GM21526 (cell line): Measurements from ENCODE around the gene ATOH8.

ENCODE experiments used
- ATAC-seq: cut with Tn5 transposase; IDR thresholded peaks from one replicate; pipeline ENCODE4 v1.9.1; 2021; ENCODE audit warnings: moderate library complexity; ENCODE audit not compliant: unreplicated experiment, low FRiP score

ATOH8 gene

DNA sequence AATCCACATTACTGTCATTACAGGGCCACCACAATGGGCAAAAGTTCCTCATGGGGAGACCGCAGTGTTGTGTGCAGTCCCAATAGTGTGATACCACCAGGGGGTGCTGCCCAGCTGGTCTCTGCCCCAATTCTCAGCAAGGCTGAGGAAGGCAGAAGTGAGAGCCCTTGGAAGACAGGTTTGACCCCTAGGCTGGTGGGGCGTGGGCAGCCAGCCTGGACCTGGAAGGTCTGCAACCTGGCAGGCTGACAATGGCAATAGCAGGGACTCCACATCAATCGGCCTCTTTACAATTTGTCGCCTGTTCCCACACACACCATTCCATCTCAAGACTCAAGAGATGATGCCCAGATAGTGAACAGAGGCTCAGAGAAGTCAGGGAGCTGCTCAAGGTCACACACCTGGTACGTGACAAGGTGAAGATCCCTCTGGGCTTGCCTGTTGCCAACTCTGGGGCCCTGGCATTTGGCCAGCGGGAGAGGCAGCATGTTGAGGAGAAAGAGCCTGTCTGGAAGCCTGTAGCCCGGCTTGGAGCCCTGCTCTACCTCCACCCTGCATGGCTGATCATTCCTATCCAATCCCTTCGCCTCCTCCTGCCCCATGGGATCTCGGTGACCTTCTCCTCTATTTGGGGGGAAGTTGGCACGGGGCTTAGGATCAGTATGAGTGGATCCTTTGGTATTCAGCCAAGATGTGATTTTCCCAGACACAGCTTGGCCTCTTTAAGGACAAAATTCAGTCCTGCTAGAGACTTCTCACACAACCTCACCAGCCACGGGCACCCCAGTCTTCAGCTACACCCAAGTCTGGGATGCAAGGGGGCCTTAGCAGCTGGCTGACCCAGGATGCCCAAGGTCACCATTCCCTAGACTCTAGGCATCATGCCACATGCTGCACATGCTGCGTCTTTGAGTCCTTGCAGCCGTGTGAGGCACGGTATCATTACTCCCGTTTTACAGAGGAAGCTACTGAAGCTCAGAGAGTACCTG is 2.9 kb upstream of the ATOH8 start:
- ATAC-seq: no peak

DNA sequence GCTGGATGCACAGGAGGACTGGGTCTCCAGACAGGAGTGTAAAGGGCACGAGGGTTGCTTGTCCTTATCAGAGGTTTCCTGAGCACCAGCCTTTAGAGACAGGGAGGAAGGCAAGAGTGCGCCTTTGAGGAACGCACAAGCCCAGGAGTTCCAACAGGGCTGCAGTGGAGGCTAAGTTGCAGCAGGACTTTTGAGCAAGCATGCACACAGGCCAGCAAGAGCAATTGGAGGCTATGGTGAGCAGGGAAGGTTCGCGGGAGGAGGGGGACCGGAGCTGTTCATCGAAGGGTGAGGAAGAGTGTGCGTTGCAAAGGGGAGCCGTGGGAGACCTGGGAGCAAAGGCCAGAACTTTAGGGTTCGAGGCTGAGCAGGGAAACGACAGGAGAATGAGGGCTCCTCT is 2.2 kb upstream of the ATOH8 start:
- ATAC-seq: no peak

DNA sequence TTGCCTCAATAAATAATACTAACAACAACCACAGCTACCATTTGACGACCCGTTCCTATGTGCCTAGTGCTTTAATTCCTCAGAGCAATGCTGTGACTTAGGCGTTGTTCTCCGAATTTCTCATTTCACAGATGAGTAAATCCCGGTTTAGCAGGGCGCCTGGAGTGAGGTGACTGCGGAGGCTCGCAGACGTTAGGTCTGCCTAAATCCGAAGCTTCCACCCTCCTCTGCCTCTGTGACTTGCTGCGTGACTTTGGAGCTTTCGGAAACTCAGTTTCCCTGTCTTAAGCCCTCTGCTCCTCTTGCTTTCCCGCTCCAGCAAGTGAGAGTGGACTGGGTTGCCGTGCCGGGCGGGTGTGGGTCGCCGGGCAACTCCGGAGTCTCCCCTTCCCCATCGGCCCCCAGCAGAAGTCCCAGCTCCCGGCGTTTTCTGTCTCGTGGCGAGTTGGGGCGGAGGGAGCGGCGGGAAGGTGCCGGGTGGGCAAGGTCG is 711 bp upstream of the ATOH8 start:
- ATAC-seq: no peak

DNA sequence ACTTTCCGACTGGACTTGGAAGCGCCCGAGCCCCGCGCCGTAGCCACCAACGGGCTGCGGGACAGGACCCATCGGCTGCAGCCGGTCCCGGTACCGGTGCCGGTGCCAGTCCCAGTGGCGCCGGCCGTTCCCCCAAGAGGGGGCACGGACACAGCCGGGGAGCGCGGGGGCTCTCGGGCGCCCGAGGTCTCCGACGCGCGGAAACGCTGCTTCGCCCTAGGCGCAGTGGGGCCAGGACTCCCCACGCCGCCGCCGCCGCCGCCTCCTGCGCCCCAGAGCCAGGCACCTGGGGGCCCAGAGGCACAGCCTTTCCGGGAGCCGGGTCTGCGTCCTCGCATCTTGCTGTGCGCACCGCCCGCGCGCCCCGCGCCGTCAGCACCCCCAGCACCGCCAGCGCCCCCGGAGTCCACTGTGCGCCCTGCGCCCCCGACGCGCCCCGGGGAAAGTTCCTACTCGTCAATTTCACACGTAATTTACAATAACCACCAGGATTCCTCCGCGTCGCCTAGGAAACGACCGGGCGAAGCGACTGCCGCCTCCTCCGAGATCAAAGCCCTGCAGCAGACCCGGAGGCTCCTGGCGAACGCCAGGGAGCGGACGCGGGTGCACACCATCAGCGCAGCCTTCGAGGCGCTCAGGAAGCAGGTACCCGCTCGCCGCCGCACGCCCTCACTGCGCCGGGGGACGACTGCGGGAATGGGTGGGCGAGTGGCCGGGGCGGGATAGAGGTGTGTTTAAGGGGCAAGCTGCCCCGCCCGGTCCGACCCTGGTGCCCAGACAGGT is 713 bp downstream of the ATOH8 start:
- no peak for ATAC-seq

DNA sequence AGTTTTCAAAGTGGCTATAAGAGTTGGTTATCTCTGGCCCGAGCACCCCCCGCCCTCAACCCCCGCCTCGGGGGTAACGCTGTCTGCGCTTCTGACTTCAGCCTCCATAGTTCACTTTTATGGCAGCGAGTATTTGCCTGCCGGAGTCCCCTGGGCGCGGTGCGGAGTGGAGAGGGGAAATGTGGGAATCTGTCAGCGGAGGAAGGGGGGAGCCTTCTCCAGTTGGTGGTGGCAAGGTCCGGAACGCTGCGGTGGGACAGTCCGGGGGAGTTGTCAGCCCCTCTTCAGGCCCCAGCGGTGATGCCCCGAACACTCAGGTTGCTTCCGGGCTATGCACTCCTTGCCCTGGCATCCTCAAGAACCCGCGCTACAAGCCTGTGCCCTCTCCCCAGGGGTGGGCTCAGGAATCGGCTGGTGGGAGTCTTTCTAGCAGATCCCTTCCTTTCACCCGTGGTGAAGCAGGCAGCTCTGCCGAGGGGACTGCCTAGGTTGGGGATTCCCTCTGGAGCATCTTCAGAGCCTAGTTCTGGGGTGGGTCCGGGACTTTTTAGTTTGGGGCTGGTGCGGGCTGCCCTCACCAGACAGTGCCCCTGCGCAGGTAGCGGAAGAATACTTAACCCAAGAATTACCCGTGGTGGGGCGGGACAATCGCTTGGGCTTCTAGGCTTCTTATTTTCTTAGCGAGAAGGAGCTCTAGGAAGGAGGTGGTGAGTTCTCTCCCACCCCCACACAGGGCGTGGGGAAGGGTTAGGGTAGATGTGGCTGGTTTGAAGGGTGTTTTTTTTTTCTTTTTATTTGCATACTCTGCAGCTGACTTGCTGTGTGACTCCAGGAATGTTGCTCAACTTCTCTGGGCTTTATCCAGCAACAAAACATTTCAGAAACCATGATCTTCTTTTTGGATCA is 1.6 kb downstream of the ATOH8 start:
- no peak for ATAC-seq

DNA sequence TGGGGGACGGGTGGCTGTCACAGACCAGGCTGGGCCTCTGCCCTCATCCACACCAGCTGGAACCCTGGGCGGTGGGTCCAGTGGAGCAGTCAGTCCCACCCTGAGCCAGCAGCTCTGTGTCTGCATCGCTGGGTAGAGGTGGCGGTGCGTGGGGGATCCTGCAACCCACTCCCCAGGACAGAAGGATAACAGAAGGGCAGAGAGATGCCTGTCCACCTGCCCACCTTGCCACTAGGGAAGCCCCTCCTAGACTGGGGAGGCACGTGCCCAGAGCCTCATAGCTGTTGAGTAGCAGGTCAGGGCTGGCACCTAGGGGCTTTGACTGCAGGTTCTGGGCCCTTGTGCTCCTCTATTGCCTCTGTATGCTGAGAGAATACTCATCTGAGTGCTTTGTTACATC is 2.4 kb downstream of the ATOH8 start:
- no peak for ATAC-seq

DNA sequence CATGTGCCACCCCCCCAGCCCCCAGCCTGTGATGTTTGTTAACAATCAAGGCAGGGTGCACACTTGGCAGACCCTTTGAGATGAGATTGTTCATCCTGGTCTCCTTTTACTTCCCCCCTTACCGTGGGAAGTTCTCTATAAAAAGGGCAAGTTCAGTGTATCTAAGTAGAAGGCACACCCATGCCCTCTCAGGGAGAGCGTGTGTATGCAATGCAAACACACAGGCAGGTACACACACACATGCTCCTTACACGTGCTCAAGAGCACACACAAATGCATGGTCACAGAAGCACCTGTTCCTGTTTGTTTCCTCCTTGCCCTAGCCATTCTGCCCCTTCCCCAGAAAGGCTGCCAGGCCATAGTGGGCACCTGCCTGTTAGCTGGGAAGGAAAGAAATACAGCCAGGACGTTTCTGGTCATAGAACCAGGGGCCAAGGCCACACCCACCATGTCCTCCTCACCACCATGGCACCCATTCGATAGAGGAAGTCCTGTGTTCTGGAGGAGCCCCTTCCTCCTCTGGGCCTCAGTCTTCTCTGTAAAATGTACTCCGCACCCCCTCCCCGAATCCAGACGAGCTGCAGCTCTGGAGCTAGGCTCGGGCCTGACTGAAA is 3.1 kb downstream of the ATOH8 start:
- no peak for ATAC-seq

DNA sequence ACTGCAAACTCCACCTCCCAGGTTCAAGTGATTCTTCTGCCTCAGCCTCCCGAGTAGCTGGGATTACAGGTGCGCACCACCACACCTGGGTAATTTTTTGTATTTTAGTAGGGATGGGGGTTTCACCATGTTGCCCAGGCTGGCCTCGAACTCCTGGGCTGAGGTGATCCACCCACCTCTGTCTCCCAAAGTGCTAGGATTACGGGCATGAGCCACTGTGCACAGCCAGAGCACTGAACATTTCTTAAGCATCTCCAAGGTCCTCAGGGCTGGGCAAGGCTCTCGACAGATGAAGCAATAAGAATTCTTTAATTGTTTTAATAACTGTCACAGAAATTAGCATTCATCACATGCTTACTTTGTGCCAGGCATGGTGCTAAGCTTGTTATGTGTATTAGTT is 4.1 kb downstream of the ATOH8 start:
- no peak for ATAC-seq

DNA sequence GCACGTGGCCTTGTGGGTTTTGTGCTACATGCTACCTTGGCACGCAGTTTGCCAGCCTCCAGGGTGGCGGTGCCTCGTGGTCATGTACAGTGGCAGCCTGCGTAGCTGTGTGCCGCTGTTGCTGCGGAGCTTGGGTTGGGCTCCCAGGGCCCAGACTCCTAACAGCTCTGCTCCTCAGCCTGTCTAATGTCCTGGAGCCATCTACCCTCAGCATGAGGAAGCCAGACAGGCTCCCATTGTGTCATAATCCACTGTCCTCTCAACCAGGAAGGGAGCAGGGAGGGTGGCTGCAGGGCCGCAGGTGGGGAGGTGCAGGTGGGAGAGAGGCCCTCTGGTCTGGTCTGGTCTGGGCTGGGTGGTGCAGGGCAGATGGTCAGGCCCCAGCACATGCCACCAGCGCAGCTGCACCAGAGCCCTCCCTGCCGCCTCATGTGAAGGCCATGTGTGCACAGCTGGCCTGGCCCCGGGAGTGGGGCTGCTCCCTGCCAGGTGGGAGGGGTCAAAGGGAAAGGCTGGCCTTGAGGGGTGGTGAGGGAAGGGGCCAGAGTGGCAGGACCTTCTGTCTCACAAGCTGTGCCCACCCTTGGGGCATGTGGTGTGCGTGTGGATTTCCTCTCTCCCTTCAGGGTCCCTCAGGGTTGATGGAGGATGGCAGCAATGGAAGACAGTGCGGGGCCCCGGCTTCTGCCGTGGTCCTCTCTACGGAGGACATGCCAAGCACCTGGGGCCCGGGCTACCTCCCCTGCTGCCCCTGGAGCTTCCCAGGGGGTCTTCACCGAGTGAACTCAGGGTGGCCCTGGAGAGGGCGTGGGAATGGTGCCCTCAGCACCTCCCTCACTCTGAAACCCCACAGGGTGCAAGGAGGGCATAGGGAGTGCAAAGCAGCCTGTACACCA is 4.8 kb downstream of the ATOH8 start:
- no peak for ATAC-seq

DNA sequence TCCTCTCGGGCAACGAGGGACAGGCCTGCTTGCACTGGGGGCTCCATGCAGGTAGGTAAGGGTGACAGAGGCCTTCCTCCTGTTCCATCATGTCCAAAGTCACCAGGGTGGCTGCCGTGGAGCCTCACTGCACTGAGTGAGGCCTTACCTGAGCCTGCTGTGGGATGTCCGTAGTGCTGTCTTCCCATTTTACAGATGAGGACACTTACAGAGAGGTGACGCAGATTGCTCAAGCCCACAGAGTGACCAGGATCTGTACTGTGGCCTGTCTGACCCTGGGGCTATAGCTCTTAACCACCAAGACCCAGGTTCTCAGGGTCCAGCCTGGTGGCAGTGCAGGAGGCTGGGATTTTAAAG is 5.4 kb downstream of the ATOH8 start:
- ATAC-seq: no peak

DNA sequence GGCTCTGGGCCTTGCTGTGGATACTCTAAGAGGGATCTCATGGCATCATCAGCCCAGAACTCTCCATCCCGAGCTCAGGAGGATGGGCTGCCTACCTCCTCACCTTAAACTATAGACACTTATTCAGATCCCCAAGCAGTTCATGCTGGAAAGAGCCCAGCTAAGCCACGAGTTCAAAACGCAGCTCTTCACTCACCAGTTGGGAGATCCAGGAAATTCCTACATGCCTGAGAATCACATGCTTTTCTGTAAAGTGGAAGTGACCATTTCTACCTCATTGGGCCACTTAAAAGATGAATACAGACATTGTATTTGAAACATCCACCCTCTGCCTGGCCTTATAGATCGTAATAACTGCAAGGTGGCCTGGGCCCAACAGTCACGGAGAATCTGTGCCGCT is 6.6 kb downstream of the ATOH8 start:
- no peak for ATAC-seq

DNA sequence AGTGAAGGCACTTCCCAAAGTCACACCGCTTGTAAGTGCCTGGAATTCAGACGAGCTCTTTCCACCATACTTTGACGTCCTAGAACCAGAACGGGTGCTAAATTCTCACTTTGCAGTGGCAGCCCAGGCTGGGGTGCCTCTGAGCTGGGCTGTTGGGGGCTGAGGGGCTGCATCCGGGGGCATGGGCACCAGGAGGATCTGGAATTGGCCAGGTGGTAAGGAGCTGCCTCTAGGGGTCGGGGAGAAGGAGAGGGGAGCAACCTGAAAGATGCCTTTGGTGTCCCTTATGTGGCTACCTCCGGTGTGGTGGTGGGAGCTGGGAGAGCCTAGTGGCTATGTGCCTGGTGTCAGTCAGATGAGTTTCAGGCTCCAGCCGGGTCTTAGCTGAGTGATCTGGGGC is 7.1 kb downstream of the ATOH8 start:
- ATAC-seq: no peak

DNA sequence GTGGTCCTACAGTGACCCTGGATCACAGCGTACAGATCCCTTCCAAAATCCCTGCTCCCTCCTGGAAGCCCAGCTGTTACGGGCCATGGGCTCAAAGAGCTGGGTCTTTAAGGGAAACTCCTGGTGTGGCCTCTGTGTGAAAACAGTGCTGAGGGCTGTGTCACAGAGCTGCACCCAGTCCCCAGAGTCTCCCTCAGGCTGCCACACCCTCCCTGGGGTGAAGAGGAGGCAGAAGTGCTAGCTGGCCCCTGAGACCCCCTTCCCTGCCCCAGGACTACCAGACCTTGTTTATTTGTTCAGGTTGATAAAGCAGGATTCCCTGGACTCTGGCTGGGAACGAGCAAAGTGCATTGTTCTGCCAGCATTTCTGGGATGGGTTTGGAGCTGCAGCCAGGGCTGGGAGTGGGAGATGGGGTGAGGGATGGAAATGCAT is 7.7 kb downstream of the ATOH8 start:
- ATAC-seq: no peak

DNA sequence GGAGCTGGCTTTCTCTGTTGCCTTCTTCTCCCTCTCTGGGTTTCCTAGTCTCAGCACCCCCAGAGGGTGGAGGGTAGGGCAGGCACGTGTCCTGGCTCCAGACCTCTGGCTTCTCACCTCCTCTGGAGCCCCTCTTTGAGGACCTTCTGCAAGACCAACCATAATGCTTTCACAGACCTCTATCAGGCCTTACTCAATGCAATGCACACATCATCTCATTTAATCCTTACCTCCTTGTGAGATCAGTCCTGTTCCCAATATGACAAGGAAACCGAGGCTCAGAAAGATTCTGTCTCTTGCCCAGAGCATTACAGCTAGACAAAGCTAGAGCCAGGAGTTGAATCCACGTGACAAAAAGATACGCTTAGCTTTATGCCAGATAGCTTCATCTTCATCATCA is 8.2 kb downstream of the ATOH8 start:
- no peak for ATAC-seq

DNA sequence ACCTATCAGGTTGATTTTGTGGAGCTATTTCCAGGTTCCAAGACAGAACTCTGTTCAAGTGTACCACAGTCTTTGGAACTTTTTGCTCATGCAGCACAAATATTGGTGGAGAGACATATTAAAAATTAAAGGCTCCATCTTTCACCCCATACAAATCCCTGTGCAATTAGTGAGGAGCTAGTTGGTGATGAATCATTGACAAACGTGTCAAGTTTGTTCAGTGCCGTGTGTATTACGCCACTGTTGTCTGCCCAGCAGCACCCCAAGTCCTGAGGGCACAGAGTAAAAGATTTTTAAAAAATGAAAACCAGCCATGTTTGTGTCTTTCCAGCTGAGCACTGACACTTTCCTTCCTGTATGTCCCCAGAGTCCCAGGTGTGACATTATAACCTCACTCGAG is 9.3 kb downstream of the ATOH8 start:
- ATAC-seq: no peak

DNA sequence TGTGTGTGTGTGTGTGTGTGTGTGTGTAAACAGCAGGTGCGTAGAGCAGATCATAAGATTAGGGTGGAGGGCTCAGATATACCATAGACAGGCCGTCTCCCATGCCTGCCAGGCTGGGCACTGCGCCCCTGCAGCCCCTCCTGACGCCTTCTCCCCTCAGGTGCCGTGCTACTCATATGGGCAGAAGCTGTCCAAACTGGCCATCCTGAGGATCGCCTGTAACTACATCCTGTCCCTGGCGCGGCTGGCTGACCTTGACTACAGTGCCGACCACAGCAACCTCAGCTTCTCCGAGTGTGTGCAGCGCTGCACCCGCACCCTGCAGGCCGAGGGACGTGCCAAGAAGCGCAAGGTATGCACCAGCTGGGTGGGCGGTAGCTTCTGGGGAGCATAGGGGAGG is 10.0 kb downstream of the ATOH8 start:
- ATAC-seq: no peak

DNA sequence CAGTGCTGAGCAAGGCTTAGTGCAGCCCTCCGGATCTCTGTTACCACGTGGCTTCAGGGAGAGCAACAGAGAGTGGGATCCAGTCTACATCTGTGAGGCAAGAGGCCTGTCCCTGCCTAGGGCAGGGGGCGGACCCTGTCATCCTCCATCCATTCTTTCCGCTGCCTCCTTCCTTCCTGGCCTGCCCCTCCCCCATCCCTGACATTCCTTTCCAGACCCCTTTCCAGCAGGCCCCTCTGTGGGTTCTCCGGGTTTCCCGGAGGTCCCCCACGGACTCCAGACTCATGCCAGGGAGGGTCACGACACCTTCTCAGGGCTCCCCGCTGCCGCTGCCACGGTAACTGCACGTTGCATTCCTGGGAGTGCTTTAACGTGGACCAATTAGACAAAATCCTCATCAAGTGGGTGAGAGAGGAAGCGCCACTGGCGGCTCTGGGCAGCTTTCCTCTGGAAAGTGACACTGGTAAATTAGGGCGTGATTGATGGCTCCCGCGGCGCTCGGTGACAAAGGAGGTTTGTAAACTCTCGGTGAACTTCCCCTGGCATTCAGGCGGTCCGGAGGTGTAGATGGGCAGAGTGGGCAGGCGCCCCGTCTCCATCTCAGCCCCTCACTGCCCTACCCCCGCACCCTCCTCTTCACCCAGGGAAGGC is 11.4 kb downstream of the ATOH8 start:
- ATAC-seq: no peak

DNA sequence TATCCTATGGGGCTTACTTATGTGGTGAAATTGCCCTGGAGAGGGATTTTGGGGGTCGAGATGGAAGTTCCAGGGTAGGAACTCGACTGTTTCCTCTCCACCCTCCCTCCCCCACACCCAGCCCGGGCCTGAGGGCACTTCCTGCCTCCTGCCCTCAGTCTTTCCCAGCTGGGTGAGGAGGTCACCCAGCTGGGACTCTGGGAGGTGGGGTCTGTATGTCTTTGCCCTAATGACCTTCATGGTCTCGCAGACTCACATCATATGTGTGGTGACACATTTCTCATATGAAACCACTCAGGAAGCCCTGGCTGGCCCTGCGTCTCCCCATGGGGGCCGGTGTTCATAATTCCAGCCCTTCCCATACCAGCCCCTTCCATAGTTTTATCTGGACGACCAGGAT is 12.4 kb downstream of the ATOH8 start:
- no peak for ATAC-seq
